Activated B cell treated with CpG ODN at 0.5 μM for 24 hours (primary cell): ENCODE results near the gene MTREX. TPM values are rescaled to one million over a fixed set of nuclear protein-coding genes. Genes with fewer than 3 reads are reported as not detected.

Experiments used
- ATAC-seq: fragments of 200-7000 bp; cut with Tn5 transposase; one replicate; pipeline ENCODE4 v1.10.0; 2021; ENCODE audit warnings: low read depth, mild to moderate bottlenecking, moderate library complexity
- CTCF ChIA-PET: fragments of 350-600 bp; sonication (Branson Sonifier 250); formaldehyde crosslinking; loops from one replicate; lab custom pipeline; 2021; ENCODE audit warnings: antibody characterized with exemption; lab: Charles Lee
- POLR2A ChIA-PET: fragments of 350-600 bp; sonication (Branson Sonifier 250); formaldehyde crosslinking; loops from one replicate; lab custom pipeline; 2021; ENCODE audit warnings: antibody characterized with exemption; lab: Charles Lee
- DNase-seq: peaks from one replicate; pipeline ENCODE4 v3.0.0; 2022
- H3K27ac Mint-ChIP-seq: one replicate; pipeline ENCODE4 v1.8.0; 2020; ENCODE audit warnings: mixed read lengths
- H3K27me3 Mint-ChIP-seq: one replicate; pipeline ENCODE4 v1.8.0; 2021; ENCODE audit warnings: mixed read lengths
- H3K36me3 Mint-ChIP-seq: one replicate; pipeline ENCODE4 v1.8.0; 2021; ENCODE audit warnings: low read depth, mixed read lengths
- H3K4me1 Mint-ChIP-seq: one replicate; pipeline ENCODE4 v1.8.0; 2021; ENCODE audit warnings: mixed read lengths
- H3K4me3 Mint-ChIP-seq: one replicate; pipeline ENCODE4 v1.8.0; 2020; ENCODE audit warnings: mild to moderate bottlenecking, mixed read lengths
- H3K9me3 Mint-ChIP-seq: one replicate; pipeline ENCODE4 v1.8.0; 2020; ENCODE audit warnings: mixed read lengths
- intact Hi-C: fragments of 100-400 bp; cut with micrococcal nuclease; formaldehyde crosslinking; loops from one replicate; pipeline ENCODE4 v1.15.1; 2024
- total RNA-seq: library from RNA; stranded (reverse); gene quantifications from 2 replicates; pipeline ENCODE4 v1.2.3, GENCODE V29; 2022
- TF ChIP-seq, protein P1 (sequence below): fragments of 200-600 bp; IDR thresholded peaks from one replicate; pipeline ENCODE4 v1.8.0; 2022; ENCODE audit warnings: antibody characterized with exemption, mild to moderate bottlenecking

MTREX gene
- total RNA-seq, 1 donor from 2014 or later: 106 TPM

DNA sequence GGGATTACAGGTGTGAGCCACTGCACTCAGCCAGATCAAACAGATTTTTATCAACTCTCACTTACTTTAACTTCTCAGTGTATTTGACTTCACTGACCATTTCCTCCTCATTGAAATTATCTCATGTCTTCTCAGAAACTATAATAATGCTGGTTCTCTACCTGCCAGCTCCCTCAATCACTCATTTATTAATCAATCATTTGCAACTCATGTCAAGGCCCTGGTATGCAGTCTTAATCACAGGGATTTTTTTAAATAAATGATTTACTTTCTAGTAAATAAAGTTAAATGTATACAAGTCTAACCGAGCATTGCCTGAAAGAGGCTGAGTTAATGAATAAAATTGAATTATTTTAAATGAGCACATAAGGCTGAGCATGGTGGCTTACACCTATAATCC lies 163.7 kb downstream of the MTREX start:
- DNase-seq (no peak), ATAC-seq (no peak)
- Mint-ChIP-seq H3K4me3 (no peak overlapping the region), H3K4me1 (peaks cover 2% of the 10 kb centered on the region), H3K9me3 (no peaks in the 10 kb centered on the region), H3K36me3 (peaks cover 6% of the 10 kb centered on the region), H3K27me3 (no peaks in the 10 kb centered on the region), H3K27ac (no peak overlapping the region)
- TF ChIP-seq, protein P1, sequence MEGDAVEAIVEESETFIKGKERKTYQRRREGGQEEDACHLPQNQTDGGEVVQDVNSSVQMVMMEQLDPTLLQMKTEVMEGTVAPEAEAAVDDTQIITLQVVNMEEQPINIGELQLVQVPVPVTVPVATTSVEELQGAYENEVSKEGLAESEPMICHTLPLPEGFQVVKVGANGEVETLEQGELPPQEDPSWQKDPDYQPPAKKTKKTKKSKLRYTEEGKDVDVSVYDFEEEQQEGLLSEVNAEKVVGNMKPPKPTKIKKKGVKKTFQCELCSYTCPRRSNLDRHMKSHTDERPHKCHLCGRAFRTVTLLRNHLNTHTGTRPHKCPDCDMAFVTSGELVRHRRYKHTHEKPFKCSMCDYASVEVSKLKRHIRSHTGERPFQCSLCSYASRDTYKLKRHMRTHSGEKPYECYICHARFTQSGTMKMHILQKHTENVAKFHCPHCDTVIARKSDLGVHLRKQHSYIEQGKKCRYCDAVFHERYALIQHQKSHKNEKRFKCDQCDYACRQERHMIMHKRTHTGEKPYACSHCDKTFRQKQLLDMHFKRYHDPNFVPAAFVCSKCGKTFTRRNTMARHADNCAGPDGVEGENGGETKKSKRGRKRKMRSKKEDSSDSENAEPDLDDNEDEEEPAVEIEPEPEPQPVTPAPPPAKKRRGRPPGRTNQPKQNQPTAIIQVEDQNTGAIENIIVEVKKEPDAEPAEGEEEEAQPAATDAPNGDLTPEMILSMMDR: no peak
- ChIA-PET CTCF (no interaction called here), POLR2A (no interaction called here)
- intact Hi-C loops: no loop called here

DNA sequence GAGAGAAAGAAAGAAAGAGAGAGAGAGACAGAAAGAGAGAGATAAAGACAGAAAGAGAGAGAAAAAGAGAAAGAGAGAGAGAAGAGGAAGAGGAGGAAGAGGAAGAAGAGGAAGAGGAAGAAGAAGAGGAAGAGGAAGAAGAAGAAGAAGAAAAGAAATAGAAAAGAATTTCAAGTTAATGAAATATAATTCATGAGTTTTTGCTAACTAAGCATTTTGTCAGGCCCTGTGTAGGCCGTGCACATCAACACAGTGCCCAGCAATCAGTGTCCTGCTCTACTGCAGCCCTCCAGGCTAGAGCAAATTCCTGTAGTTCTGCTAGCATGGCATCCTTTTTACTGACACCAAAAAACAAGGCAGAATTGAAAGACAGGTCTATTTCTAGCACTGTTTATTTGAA lies 164.9 kb downstream of the MTREX start:
- intact Hi-C loops: no loop called here
- Mint-ChIP-seq H3K9me3 (no peaks in the 10 kb centered on the region), H3K4me3 (no peak overlapping the region), H3K36me3 (peaks cover 3% of the 10 kb centered on the region), H3K27me3 (no peaks in the 10 kb centered on the region), H3K27ac (no peak overlapping the region), H3K4me1 (peaks cover 6% of the 10 kb centered on the region)
- POLR2A ChIA-PET: no interaction called here
- TF ChIP-seq, protein P1: no peak
- CTCF ChIA-PET: interaction anchor here (0.6 kb wide), 1 partner anchor 21 kb away, joined by 5 read pairs; no protein-coding TSS in a partner anchor
- no peak for DNase-seq
- ATAC-seq: no peak

Other genes with a start within 250 kb of the MTREX start
- gene GZMA, start 205.3 kb upstream of the MTREX start, total RNA-seq: not detected in 2 replicates
- gene GPX8, start 147.8 kb upstream of the MTREX start, total RNA-seq: not detected in 2 replicates
- gene CDC20B, start 134.8 kb upstream of the MTREX start, total RNA-seq: not detected in 2 replicates
- gene MCIDAS, start 80.7 kb upstream of the MTREX start, total RNA-seq: not detected in 2 replicates
- not detected in 2 replicates for gene CCNO, start 74.4 kb upstream of the MTREX start, total RNA-seq
- 17.4 TPM in 2 replicates for gene DHX29, start 295 bp upstream of the MTREX start, total RNA-seq
- 10.3 and 12.0 TPM in 2 replicates for gene PLPP1, start 227.0 kb downstream of the MTREX start, total RNA-seq